ENCODE data around the gene PTCHD1.

DNA sequence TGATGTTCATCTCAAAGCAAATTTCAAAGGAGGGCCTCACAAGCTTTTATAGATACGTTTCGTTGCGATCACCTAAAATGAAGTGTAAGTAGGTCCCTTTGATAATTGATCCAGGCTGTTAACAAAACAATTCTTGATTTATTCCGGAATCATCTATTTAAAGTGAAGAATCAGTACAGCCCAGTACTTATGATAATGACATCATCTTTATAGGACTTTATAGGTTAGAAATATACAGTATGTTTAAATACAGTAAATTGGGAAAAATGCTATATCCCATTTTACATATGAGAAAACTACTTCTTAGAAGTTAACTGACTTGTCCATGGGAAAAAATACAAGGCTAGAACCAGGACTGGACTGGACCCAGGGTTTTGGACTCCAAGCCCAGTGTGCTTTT, 3.7 kb downstream of the PTCHD1 start:
- TF ChIP-seq, protein P1, sequence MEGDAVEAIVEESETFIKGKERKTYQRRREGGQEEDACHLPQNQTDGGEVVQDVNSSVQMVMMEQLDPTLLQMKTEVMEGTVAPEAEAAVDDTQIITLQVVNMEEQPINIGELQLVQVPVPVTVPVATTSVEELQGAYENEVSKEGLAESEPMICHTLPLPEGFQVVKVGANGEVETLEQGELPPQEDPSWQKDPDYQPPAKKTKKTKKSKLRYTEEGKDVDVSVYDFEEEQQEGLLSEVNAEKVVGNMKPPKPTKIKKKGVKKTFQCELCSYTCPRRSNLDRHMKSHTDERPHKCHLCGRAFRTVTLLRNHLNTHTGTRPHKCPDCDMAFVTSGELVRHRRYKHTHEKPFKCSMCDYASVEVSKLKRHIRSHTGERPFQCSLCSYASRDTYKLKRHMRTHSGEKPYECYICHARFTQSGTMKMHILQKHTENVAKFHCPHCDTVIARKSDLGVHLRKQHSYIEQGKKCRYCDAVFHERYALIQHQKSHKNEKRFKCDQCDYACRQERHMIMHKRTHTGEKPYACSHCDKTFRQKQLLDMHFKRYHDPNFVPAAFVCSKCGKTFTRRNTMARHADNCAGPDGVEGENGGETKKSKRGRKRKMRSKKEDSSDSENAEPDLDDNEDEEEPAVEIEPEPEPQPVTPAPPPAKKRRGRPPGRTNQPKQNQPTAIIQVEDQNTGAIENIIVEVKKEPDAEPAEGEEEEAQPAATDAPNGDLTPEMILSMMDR (IDR thresholded peaks at IDR 0.05; ENCODE audit: low read depth, low read length) = no peak
- no peak for TF ChIP-seq POLR2A (IDR thresholded peaks at IDR 0.05; ENCODE audit: extremely low read depth, insufficient read length)
